Measurements from ENCODE around the gene RGS16. TPM values are rescaled to one million over a fixed set of nuclear protein-coding genes. Genes with fewer than 3 reads are reported as not detected.

Gene RGS16
- total RNA-seq, 1 donor from 2014 or later = 2.3 TPM

DNA sequence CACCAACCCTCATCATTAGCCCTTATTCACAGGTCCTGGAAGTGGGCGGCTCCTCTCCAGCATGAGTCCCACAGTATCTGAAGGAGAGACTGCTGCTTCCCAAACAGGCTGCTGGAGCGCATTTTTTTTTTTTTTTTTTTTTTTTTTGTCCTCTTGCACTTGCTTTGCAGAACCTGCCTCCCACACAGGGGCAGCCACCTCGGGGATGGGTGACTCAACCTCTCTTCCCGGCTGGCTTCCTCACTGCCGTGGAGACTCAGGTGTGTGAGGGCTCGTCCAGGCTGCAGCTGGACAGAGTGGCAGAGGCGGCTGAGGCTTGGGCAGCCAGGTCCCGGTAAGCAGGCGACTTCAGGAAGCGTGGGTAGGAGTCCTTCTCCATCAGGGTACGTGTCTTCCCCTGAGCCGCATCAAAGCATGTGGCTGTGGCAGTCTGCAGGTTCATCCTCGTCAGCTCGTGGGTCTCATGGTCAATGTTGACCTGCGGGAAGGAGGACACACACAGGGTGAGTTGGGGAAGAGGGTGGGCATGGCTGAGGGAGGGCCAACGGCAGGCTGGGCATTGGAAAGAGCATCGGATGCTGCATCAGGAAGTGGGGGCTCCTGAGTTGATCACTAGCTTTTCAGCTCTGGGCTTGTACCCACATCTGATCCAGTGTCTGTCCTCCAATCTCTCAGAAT, 4.0 kb downstream of the RGS16 start:
- DNase-seq (ENCODE audit: low read depth) = no peak
- TF ChIP-seq, protein P1, sequence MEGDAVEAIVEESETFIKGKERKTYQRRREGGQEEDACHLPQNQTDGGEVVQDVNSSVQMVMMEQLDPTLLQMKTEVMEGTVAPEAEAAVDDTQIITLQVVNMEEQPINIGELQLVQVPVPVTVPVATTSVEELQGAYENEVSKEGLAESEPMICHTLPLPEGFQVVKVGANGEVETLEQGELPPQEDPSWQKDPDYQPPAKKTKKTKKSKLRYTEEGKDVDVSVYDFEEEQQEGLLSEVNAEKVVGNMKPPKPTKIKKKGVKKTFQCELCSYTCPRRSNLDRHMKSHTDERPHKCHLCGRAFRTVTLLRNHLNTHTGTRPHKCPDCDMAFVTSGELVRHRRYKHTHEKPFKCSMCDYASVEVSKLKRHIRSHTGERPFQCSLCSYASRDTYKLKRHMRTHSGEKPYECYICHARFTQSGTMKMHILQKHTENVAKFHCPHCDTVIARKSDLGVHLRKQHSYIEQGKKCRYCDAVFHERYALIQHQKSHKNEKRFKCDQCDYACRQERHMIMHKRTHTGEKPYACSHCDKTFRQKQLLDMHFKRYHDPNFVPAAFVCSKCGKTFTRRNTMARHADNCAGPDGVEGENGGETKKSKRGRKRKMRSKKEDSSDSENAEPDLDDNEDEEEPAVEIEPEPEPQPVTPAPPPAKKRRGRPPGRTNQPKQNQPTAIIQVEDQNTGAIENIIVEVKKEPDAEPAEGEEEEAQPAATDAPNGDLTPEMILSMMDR (IDR thresholded peaks at IDR 0.05; ENCODE audit: insufficient read depth, low read length, poor library complexity, severe bottlenecking) = no peak
- H3K36me3 ChIP-seq (ENCODE audit: control insufficient read depth, insufficient read depth, low read length) = no peaks in the 10 kb centered on the region
- no peaks in the 10 kb centered on the region for H3K27me3 ChIP-seq (ENCODE audit: control insufficient read depth, insufficient read depth, low read length)
- no peak overlapping the region for H3K4me3 ChIP-seq (ENCODE audit: low read depth, low read length)

DNA sequence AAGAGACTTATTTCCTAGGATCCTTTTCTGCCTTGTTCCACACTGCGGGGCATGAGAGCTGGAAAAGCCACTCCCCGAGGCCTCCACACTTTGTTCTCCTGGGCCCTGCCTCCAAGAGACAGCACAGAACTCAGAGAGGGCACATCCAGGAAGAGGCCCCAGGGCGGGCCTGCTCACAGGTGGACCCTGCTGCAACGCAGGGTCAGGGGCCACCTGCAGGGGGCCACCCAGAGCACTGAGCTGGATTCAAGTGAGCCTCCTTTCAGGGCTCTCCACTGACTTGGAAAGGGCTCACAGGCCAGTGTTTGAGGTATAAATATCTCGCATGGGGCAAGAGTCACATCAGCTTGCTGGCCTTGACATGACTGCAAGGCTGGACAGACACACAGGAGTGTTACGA, 4.8 kb downstream of the RGS16 start:
- TF ChIP-seq, protein P1 (IDR thresholded peaks at IDR 0.05; ENCODE audit: insufficient read depth, low read length, poor library complexity, severe bottlenecking) = peak; percentile 39
- no peaks in the 10 kb centered on the region for H3K36me3 ChIP-seq (ENCODE audit: control insufficient read depth, insufficient read depth, low read length)
- no peak overlapping the region for H3K4me3 ChIP-seq (ENCODE audit: low read depth, low read length)
- no peak for DNase-seq (ENCODE audit: low read depth)
- H3K27me3 ChIP-seq (ENCODE audit: control insufficient read depth, insufficient read depth, low read length) = no peaks in the 10 kb centered on the region

GRCh38 chr1:182598296-182598695, 5.9 kb downstream of the RGS16 start:
- no peaks in the 10 kb centered on the region for H3K36me3 ChIP-seq (ENCODE audit: control insufficient read depth, insufficient read depth, low read length)
- DNase-seq (ENCODE audit: low read depth) = no peak
- TF ChIP-seq, protein P1 (IDR thresholded peaks at IDR 0.05; ENCODE audit: insufficient read depth, low read length, poor library complexity, severe bottlenecking) = no peak
- H3K27me3 ChIP-seq (ENCODE audit: control insufficient read depth, insufficient read depth, low read length) = no peaks in the 10 kb centered on the region
- H3K4me3 ChIP-seq (ENCODE audit: low read depth, low read length) = no peak overlapping the region

GRCh38 chr1:182596934-182597333, 7.3 kb downstream of the RGS16 start:
- DNase-seq (ENCODE audit: low read depth) = no peak
- TF ChIP-seq, protein P1 (IDR thresholded peaks at IDR 0.05; ENCODE audit: insufficient read depth, low read length, poor library complexity, severe bottlenecking) = no peak
- Histone ChIP-seq H3K36me3 (ENCODE audit: control insufficient read depth, insufficient read depth, low read length) (no peaks in the 10 kb centered on the region), H3K27me3 (ENCODE audit: control insufficient read depth, insufficient read depth, low read length) (no peaks in the 10 kb centered on the region), H3K4me3 (ENCODE audit: low read depth, low read length) (no peak overlapping the region)

DNA sequence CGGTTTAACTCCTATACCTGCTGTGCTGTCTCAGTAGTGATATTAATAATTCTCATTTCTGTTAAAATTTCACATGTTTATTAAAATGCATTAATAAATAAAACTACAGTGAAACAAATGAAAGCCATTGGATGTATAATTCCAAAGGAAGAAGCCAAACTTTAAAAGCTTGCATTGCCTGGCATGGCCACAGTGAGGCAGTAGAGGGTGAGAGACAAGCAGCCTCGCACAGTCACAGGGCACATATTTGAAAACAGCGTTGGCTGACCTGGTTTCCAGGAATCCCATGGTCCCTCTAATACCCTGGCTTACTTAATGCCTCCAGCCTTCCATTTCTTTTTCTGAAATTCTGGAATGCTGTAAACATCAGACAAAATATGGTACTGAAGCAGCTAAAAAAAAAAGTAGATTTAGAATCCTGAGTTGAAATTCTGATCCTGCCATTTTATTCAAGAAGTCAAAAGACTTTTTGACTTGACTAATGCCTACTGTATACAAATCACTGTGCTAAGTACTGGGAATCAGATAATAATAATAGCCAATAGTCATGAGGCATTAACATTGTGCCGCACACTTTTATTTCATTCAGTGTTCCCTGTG, 8.4 kb downstream of the RGS16 start:
- H3K36me3 ChIP-seq (ENCODE audit: control insufficient read depth, insufficient read depth, low read length) = no peaks in the 10 kb centered on the region
- TF ChIP-seq, protein P1 (IDR thresholded peaks at IDR 0.05; ENCODE audit: insufficient read depth, low read length, poor library complexity, severe bottlenecking) = peak; percentile 88
- H3K27me3 ChIP-seq (ENCODE audit: control insufficient read depth, insufficient read depth, low read length) = no peaks in the 10 kb centered on the region
- no peak for DNase-seq (ENCODE audit: low read depth)
- H3K4me3 ChIP-seq (ENCODE audit: low read depth, low read length) = no peak overlapping the region

- TF ChIP-seq, protein P1 (IDR thresholded peaks at IDR 0.05; ENCODE audit: insufficient read depth, low read length, poor library complexity, severe bottlenecking) = no peak
- H3K27me3 ChIP-seq (ENCODE audit: control insufficient read depth, insufficient read depth, low read length) = no peaks in the 10 kb centered on the region
- H3K36me3 ChIP-seq (ENCODE audit: control insufficient read depth, insufficient read depth, low read length) = no peaks in the 10 kb centered on the region
- DNase-seq (ENCODE audit: low read depth) = no peak
- H3K4me3 ChIP-seq (ENCODE audit: low read depth, low read length) = no peak overlapping the region
Observed at GRCh38 chr1:182589931-182590330, 14.3 kb downstream of the RGS16 start.
